GM10266 (cell line): ENCODE measurements around the gene STYXL1.

ENCODE experiments used
- DNase-seq: peaks from one replicate; pipeline ENCODE4 v3.0.0; 2012; ENCODE audit errors: extremely low spot score
- TF ChIP-seq, protein P1 (sequence below): IDR thresholded peaks from 2 replicates; pipeline ENCODE4 v1.5.1; 2012; ENCODE audit warnings: mild to moderate bottlenecking, low read depth; ENCODE audit not compliant: control insufficient read depth, insufficient read depth; ENCODE audit errors: missing control alignments

STYXL1 gene

DNA sequence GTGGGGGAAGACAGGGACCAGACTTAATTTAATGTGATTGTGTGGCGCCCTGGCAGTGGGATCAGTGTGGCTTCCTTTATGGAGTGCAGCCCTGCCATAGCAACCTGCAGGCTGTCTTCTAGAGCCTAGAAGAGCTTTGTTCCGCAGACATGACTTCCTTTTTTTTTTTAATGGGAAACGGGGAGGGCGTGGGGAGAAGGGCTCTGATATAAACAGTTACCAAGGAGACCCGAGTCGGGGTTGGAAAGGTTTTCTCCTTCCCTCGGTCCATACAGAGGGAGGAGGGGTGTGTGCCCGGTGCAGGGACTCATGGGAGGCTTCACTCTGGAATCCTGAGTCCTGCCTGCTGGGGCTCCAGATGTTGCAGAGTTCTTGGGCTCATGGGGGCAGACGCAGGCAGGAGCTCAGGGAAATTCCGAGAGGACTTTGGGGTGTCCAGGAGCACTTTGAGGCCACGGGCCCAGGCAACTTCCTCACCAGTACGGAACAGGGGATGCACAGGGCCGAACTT, 80.3 kb downstream of the STYXL1 start:
- no peak for DNase-seq
- TF ChIP-seq, protein P1, sequence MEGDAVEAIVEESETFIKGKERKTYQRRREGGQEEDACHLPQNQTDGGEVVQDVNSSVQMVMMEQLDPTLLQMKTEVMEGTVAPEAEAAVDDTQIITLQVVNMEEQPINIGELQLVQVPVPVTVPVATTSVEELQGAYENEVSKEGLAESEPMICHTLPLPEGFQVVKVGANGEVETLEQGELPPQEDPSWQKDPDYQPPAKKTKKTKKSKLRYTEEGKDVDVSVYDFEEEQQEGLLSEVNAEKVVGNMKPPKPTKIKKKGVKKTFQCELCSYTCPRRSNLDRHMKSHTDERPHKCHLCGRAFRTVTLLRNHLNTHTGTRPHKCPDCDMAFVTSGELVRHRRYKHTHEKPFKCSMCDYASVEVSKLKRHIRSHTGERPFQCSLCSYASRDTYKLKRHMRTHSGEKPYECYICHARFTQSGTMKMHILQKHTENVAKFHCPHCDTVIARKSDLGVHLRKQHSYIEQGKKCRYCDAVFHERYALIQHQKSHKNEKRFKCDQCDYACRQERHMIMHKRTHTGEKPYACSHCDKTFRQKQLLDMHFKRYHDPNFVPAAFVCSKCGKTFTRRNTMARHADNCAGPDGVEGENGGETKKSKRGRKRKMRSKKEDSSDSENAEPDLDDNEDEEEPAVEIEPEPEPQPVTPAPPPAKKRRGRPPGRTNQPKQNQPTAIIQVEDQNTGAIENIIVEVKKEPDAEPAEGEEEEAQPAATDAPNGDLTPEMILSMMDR = no peak

DNA sequence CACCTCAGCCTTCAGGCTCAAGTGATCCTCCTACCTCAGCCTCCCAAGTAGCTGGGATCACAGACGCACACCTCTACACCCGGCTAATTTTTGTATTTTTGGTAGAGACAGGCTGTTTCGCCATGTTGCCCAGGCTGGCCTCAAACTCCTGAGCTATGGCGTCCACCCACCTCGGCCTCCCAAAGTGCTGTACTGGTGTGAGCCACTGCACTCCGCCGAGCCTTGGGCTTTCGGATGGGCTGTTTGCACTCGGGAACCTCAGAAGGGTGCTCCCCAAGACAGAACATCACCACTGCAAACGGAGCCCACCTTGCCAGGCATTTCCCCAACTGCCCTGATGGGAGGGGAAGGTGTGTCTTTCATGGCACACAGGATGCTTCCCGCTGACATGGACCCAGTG, 80.7 kb downstream of the STYXL1 start:
- TF ChIP-seq, protein P1 = no peak
- DNase-seq = no peak

DNA sequence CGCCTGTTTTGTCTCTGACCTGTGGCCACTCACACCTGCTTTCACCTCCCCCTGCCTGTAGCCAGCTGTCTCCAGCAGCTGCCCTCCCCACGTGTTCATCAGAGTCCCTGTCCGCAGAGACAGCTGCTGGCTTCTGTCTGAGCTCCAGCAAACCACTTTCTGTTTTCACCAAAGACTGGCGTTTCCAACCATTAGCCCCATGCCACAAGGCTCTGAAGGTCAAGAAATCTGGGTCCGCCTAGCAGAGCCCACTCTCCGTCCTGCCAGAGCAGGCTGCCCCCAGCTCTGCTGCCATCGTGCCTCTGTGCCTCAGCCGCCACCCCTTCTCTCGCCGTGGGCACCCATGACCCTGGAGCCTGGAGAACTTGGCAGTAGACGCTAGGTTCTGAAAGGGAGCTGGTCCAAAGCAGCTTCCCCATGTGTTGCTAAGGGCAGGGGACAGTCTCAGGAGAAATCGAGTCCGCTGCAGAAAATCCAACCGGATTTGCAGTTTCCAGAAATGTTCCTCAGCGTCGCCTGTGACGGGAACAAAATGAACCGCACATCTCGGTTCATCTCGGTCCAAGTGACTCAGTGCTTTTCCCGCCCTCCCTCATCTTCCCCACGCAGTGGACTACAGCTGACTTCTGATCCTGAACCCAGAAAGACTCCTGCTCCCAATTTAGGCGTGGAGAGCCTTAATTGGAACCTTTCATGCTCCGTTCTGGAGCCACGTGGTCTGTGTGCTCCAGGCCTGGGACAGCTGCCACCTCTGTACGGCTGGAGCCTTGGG, 81.4 kb downstream of the STYXL1 start:
- no peak for DNase-seq
- TF ChIP-seq, protein P1 = no peak

DNA sequence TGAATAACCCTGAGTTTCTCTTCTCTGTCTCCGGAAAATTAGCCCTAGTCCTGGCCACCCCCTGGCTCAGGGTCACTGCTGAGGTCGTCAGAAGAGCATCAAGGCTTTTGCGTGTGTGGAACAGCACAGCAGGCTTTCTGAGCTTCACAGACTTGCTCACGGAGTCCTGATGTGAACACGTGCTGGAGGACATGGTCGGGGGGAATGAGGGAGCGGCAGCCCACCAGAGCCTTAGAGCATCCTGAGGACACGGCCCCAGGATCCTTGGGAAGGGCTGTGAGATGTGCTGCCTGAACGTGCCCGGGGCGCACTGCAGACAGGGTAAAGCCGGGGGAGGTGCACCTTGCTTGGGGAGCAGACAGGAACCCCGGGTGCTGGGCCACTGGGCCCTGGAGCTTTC, 82.2 kb downstream of the STYXL1 start:
- DNase-seq = no peak
- TF ChIP-seq, protein P1 = no peak

DNA sequence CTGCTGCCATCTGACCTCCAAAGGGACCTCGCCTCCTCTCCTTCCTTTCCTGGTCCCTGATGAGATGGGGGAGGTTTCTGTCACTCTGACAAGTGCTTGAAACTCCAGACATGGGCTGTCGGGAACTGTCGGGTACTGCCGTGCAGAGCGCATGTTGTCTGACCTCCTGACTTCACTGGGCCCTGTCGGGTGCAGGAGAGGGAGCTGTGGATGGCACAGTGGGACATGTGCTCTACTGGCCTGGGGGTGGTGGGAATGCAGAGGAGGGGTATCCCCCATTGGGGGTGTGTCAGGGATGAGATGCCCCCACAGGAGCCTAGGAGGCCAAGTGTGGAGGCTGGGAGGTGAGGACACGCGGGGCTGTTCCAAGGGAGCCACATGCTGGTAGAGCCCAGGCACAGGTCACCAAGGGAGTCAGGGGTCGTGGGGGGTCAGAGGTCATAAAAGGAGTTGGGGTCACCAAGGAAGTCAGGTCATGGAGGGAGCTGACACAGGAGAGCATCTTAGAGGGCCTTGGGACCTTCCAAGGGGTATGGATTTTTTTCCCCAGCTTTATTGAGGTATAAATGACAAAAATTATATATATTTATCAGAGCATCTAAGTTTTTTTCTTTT, 84.3 kb downstream of the STYXL1 start:
- DNase-seq = no peak
- TF ChIP-seq, protein P1 = no peak

DNA sequence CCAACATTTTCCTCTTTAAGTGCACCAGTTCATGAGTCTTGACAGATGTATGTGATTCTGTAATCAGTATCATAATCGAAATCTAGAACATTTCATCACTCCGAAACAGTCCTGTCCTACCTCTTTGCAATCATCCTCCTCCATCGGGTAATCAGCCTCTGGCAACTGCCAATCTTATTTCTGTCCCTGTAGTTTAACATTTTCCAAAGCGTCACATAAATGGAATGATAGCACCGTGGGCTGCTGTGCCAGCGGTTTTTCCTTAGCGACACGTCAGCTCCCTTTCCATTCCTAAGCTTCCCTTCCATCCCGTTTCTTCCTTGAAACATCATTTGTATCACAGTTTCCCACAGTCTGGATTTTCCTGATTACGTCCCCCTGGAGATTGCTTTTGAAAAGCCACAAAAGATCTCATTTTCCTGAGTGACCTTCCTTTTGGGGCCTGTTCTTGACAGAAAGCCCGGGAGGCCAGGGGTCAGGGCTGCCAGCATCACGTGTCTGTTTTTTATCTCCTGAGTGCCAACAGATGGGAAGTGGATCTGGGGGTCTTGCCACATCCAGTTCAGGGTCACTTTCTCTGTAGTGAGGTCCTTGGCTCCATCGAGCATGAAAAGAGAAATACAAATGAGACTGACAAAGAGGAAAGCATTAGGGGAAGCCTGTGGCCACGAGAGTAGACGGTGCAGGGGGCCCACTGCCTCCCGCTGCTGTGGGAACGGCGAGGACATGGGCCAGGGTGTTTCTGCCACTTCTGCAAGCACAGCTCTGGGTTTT, 85.0 kb downstream of the STYXL1 start:
- no peak for DNase-seq
- TF ChIP-seq, protein P1 = no peak

DNA sequence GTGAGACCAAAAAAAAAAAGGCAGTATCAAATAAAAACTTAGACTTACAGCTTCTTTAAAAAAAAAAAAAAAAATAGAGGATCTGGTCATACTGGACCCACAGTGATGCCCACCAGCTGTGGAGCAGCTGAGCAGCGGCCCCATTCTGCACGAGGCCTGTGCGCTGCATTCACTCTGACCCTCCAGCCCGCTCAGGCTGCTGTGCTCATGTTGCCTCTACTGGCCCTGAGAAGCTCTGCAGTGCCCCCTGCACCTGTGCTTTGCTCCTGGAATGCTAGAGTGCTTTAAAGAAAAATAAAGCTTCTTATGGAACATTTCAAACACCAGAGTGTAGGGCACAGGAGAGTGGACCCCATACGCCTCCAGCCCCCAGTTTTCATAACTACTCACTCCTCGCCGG, 86.6 kb downstream of the STYXL1 start:
- no peak for DNase-seq
- TF ChIP-seq, protein P1 = no peak
